CD4-positive, alpha-beta T cell treated with Interleukin-15 for 4 hours (primary cell): ENCODE results near the gene ZNRF4.

Source experiments
- DNase-seq: peaks from one replicate; pipeline ENCODE4 v3.0.0-alpha.2; 2020; ENCODE audit warnings: low spot score

Gene ZNRF4

DNA sequence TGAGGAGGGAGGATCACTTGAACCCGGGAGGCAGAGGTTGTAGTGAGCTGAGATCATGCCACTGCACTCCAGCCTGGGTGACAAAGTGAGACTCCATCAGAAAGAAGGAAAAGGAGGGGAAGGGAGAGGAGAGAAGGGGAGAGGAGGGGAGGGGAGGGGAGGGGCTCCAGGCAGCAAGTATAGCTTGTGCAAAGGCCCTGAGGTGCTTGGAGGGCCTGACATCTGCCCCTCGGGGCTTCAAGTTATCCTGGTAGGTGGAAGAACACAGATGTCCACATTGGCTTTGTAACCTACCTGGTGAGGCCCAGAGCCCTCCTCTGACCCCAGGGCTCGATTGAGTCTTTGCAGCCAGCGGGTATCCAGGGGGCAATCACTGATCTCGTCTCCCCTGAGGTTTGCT, 11.5 kb upstream of the ZNRF4 start:
- DNase-seq = no peak

- no peak for DNase-seq
Measured at GRCh38 chr19:5444431-5444830, 10.8 kb upstream of the ZNRF4 start.

DNA sequence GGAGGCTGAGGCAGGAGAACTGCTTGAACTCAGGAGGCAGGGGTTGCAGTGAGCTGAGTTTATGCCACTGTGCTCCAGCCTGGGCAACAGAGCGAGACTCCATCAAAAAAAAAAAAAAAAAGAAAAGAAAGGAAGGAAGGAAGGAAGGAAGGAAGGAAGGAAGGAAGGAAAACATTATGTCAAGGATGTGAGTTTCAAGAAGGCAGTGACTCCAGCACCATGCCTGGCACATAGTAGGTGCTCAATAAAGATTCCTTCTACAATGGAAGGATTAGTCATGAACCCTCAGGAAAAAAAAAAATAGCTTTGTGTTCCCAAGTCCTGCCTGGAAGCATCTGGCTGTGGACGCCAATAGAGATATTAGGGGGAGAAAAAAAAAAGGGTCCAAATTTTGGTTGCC, 10.1 kb upstream of the ZNRF4 start:
- DNase-seq = no peak

- no peak for DNase-seq
Measured at GRCh38 chr19:5445561-5446055, 9.6 kb upstream of the ZNRF4 start.

- no peak for DNase-seq
Measured at GRCh38 chr19:5447700-5448311, 7.4 kb upstream of the ZNRF4 start.

DNA sequence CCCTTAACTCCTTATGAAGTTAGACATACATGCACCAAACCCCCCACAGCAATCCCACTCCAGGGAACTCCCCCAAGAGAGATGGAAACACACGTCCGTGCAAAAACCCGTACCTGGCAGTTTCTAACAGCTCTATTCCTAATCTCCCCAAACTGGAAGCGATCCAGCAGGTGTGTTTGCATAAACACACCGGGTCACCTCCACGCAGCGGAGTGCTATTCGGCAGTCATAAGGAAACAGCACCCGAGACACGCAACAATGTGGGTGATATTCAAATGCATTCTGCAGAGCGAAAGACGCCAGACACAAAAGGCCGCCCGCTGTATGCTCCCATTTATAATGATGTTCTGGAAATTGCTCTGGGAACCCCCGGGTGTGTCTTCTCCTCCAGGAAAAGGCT, 6.8 kb upstream of the ZNRF4 start:
- DNase-seq = no peak

DNA sequence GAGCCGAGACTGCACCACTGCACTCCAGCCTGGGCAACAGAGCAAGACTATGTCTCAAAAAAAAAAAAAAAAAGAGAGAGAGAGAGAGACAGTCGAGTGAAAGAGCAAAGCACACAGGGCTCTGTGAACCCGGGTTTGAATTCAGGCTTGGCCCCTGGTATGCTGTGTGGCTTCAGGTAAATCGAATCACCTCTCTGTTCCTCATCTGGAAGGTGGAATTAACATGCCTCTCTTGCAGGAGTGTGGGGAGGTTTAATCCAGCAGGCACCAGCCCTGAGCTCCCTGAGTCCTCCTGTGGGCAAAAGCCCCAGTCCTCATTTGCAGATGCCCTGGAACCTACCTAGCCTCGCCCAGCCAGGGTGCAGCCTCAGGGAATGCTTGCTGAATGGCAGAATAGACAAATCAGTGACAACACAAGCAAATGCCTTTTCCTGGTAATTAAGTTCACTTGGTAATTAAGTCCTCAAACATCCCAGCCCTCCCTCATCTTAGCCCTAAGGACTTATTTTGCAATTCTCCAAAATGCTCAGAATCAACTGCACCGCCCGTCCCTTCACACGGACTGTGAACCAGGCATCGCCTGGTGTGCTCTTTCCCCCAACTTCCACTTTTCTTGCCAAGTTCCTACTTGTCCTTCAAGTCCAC, 4.6 kb upstream of the ZNRF4 start:
- no peak for DNase-seq

- no peak for DNase-seq
Measured at GRCh38 chr19:5451494-5451893, 3.7 kb upstream of the ZNRF4 start.

- DNase-seq = no peak
Measured at GRCh38 chr19:5452594-5453565, 2.3 kb upstream of the ZNRF4 start.

DNA sequence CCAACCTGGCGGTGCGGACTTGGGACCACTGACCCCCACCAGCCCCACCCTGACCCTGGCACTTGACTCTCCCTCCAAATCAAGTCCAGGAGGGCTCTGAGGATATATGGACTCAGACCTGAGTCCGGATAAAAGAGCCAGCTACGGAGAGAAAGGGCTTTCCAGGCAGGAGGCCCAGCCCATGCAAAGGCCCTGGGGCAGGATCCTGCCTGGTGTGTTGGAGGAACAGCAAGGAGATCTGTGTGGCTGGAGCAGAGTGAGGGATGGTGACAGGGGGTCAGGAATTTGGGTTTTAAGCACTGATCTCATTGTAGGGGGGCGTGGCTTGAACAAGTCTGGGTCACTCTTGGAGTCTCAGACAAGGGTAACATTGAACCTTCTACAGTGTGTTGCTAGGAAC, 474 bp upstream of the ZNRF4 start:
- DNase-seq = no peak

GRCh38 chr19:5456130-5456840, 1.1 kb downstream of the ZNRF4 start:
- no peak for DNase-seq

GRCh38 chr19:5456841-5457200, 1.6 kb downstream of the ZNRF4 start:
- DNase-seq = no peak

- DNase-seq = no peak
Measured at GRCh38 chr19:5457709-5458108, 2.5 kb downstream of the ZNRF4 start.

GRCh38 chr19:5458420-5458819, 3.2 kb downstream of the ZNRF4 start:
- no peak for DNase-seq

- DNase-seq = no peak
Measured at GRCh38 chr19:5459360-5459759, 4.1 kb downstream of the ZNRF4 start.

DNA sequence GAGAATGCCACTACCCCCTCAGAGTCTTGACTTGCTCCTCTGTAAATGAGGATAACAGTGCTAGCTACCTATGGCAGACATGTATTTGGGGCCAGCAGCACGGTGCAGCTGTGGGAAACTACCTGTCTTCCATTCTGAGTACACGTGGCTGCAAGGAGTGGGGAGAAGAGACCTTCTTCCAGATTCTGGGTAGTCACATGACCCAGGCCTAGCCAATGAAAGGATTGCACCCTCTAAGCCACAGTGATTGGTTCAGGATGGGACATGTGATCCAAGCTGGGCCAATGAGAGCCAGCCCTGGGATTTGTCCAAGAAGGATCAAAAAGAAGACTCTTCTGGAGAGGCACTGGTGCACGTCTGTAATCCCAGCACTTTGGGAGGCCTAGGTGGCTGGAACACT, 5.5 kb downstream of the ZNRF4 start:
- DNase-seq = no peak

GRCh38 chr19:5463959-5464358, 8.7 kb downstream of the ZNRF4 start:
- DNase-seq = no peak

DNA sequence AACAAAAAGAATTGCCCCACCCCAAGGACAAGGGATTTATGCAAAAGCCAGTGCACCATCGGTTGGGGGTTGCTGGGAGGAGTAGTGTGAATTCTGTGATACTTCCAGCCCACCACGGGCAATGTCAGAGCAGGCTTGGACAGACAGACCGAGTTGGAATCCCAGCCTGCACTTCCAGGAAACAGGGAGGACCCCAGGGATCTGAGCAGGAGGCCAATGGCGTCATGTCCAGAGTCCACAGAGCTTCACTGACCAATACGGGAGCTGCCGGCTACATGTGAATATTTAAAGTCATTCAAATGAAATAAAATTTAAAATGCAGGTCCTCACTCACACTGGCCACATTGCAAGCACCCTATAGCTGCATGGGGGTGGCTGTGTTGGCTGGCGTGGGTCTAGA, 10.9 kb downstream of the ZNRF4 start:
- DNase-seq = no peak

GRCh38 chr19:5466814-5467291, 11.6 kb downstream of the ZNRF4 start:
- no peak for DNase-seq

GRCh38 chr19:5470264-5470671, 15.1 kb downstream of the ZNRF4 start:
- DNase-seq = no peak

- DNase-seq = no peak
Measured at GRCh38 chr19:5472286-5472685, 17.1 kb downstream of the ZNRF4 start.

- no peak for DNase-seq
Measured at GRCh38 chr19:5473646-5474045, 18.4 kb downstream of the ZNRF4 start.
